ENCODE measurements around the gene BOD1L2. TPM values are rescaled to one million over a fixed set of nuclear protein-coding genes. Genes with fewer than 3 reads are reported as not detected.

Gene BOD1L2
- total RNA-seq, 2 experiments from 2014 or later: not detected

GRCh38 chr18:57185434-57185833 lies 38.5 kb downstream of the BOD1L2 start:
- Histone ChIP-seq H3K27ac (ENCODE audit: low read depth in 1 of 2, low read length in 2 of 2) (no peak overlapping the region), H3K36me3 (ENCODE audit: insufficient read depth, low read length) (no peaks in the 10 kb centered on the region), H3K27me3 (ENCODE audit: control insufficient read depth in 1 of 2, insufficient read depth in 2 of 2, low read length in 2 of 2) (peaks cover 0 to 6% of the 10 kb centered on the region in 2 experiments), H3K4me3 (ENCODE audit: low read length) (no peak overlapping the region), H3K9me3 (ENCODE audit: control insufficient read depth in 1 of 2, insufficient read depth in 1 of 2, low read length in 2 of 2) (peaks cover 12 to 18% of the 10 kb centered on the region in 2 experiments), H3K4me1 (ENCODE audit: insufficient read depth, low read length) (no peaks in the 10 kb centered on the region)
- POLR2A ChIA-PET: no interaction called here
- CTCF ChIA-PET: no interaction called here
- H3K27ac Mint-ChIP-seq: no peak overlapping the region
- H3K27me3 Mint-ChIP-seq: peaks cover 10% of the 10 kb centered on the region
- intact Hi-C loops (cut with DNase I, micrococcal nuclease): no loop called here
- no peak overlapping the region for H3K4me3 Mint-ChIP-seq
- H3K36me3 Mint-ChIP-seq (ENCODE audit: low read depth): no peaks in the 10 kb centered on the region
- TF ChIP-seq CTCF (IDR thresholded peaks at IDR 0.05): no peak
- H3K9me3 Mint-ChIP-seq: peaks cover 26% of the 10 kb centered on the region
- no peak for DNase-seq
- no peak for ATAC-seq (ENCODE audit: poor library complexity)
- H3K4me1 Mint-ChIP-seq (ENCODE audit: low read depth): no peaks in the 10 kb centered on the region

GRCh38 chr18:57188851-57189557 lies 42.1 kb downstream of the BOD1L2 start:
- Histone ChIP-seq H3K27ac (ENCODE audit: low read depth in 1 of 2, low read length in 2 of 2) (no peak overlapping the region), H3K27me3 (ENCODE audit: control insufficient read depth in 1 of 2, insufficient read depth in 2 of 2, low read length in 2 of 2) (peaks cover 0 to 6% of the 10 kb centered on the region in 2 experiments), H3K4me3 (ENCODE audit: low read length) (no peak overlapping the region), H3K9me3 (ENCODE audit: control insufficient read depth in 1 of 2, insufficient read depth in 1 of 2, low read length in 2 of 2) (peaks cover 8 to 18% of the 10 kb centered on the region in 2 experiments), H3K4me1 (ENCODE audit: insufficient read depth, low read length) (no peaks in the 10 kb centered on the region), H3K36me3 (ENCODE audit: insufficient read depth, low read length) (no peaks in the 10 kb centered on the region)
- Mint-ChIP-seq H3K36me3 (ENCODE audit: low read depth) (no peaks in the 10 kb centered on the region), H3K4me3 (no peak overlapping the region), H3K27ac (no peak overlapping the region), H3K27me3 (peaks cover 10% of the 10 kb centered on the region), H3K4me1 (ENCODE audit: low read depth) (no peaks in the 10 kb centered on the region), H3K9me3 (peaks cover 21% of the 10 kb centered on the region)
- DNase-seq: no peak
- CTCF ChIA-PET: no interaction called here
- intact Hi-C loops (cut with DNase I, micrococcal nuclease): no loop called here
- no peak for ATAC-seq (ENCODE audit: poor library complexity)
- TF ChIP-seq CTCF (IDR thresholded peaks at IDR 0.05): no peak
- POLR2A ChIA-PET: no interaction called here

GRCh38 chr18:57190026-57190425 lies 43.1 kb downstream of the BOD1L2 start:
- peaks cover 10% of the 10 kb centered on the region for H3K27me3 Mint-ChIP-seq
- intact Hi-C loops (cut with DNase I, micrococcal nuclease): no loop called here
- no peaks in the 10 kb centered on the region for H3K4me1 Mint-ChIP-seq (ENCODE audit: low read depth)
- no peak overlapping the region for H3K4me3 Mint-ChIP-seq
- Histone ChIP-seq H3K4me3 (ENCODE audit: low read length) (no peak overlapping the region), H3K27ac (ENCODE audit: low read depth in 1 of 2, low read length in 2 of 2) (no peak overlapping the region), H3K27me3 (ENCODE audit: control insufficient read depth in 1 of 2, insufficient read depth in 2 of 2, low read length in 2 of 2) (peaks cover 0 to 6% of the 10 kb centered on the region in 2 experiments), H3K36me3 (ENCODE audit: insufficient read depth, low read length) (no peaks in the 10 kb centered on the region), H3K9me3 (ENCODE audit: control insufficient read depth in 1 of 2, insufficient read depth in 1 of 2, low read length in 2 of 2) (peaks cover 8 to 12% of the 10 kb centered on the region in 2 experiments), H3K4me1 (ENCODE audit: insufficient read depth, low read length) (no peaks in the 10 kb centered on the region)
- DNase-seq: no peak
- CTCF ChIA-PET: no interaction called here
- POLR2A ChIA-PET: no interaction called here
- ATAC-seq (ENCODE audit: poor library complexity): no peak
- no peak overlapping the region for H3K27ac Mint-ChIP-seq
- no peaks in the 10 kb centered on the region for H3K36me3 Mint-ChIP-seq (ENCODE audit: low read depth)
- TF ChIP-seq CTCF (IDR thresholded peaks at IDR 0.05): no peak
- H3K9me3 Mint-ChIP-seq: peaks cover 18% of the 10 kb centered on the region
